ENCODE results near the gene SDK1. TPM values are rescaled to one million over a fixed set of nuclear protein-coding genes. Genes with fewer than 3 reads are reported as not detected.
"Not testable (repeated sequence)": the region's sequence is repeated elsewhere in the genome, so short reads cannot be mapped to it uniquely, and the experiment has no call there.

The SDK1 gene
- total and polyA plus RNA-seq, 2 experiments from 2014 or later = 4.1 to 16.5 TPM

DNA sequence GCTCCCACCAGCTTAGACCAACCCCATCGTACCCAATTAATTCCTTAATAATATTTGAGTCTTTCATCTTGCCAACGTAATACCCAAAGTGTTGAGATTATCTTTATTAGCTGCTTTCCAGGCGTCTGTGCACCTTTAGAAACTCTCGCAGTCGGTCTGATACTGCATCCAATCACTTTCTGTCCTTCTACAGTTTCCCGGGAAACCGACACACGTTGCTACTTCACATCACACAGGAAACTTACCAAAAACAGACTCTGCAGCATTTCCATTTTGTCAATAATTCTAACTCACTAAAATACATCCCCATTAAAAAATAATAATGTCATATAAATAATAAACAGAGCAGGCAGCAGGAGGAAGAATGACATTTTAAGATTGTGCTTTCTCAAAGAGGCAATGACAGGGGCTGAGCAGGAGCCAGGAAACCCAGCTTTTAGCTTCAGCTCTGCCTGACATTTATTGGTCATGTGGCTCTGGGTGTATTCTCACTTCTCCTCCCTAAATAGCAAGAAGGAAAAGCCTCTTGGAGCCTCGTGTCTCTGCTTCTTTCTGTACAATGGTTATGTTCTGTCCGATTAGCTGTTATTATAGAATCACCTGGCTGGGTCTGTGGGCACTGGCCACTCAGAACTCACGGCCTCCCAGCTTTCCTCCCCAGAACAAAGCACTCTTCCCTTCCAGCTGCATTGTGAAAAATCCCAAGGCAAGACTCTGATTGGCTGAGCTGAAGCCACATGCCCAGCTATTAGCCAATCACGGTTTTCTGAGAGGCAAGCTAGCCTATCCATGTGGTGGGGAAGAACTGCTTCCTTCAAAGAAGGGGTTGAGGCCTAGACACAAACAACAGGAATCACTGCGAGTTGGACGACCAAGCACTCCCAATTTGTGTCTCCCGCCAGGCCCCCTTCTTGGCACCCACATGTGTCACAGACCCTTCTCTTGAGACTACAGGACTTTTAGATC, 956.4 kb downstream of the SDK1 start:
- H3K4me1 ChIP-seq (ENCODE audit: low read depth) = no peaks in the 10 kb centered on the region
- no peaks in the 10 kb centered on the region for H3K9me3 ChIP-seq (ENCODE audit: low read depth)
- TF ChIP-seq CTCF (IDR thresholded peaks at IDR 0.05; ENCODE audit: low read depth, low read length) = no peak
- H3K27me3 ChIP-seq = no peaks in the 10 kb centered on the region
- no peak for DNase-seq (ENCODE audit: low read depth in 1 of 2, low spot score in 1 of 2)
- H3K36me3 ChIP-seq = no peaks in the 10 kb centered on the region
- no peak overlapping the region for H3K4me3 ChIP-seq
- H3K27ac ChIP-seq = no peak overlapping the region

DNA sequence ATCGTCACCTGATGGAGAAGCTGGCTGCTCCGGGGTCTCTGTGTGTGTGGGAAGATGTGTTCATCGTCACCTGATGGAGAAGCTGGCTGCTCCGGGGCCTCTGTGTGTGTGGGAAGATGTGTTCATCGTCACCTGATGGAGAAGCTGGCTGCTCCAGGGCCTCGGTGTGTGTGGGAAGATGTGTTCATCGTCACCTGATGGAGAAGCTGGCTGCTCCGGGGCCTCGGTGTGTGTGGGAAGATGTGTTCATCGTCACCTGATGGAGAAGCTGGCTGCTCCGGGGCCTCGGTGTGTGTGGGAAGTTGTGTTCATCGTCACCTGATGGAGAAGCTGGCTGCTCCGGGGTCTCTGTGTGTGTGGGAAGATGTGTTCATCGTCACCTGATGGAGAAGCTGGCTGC, 959.1 kb downstream of the SDK1 start:
- DNase-seq (ENCODE audit: low read depth in 1 of 2, low spot score in 1 of 2); H3K27ac ChIP-seq; H3K9me3 ChIP-seq (ENCODE audit: low read depth); H3K4me3 ChIP-seq; H3K4me1 ChIP-seq (ENCODE audit: low read depth); H3K27me3 ChIP-seq; H3K36me3 ChIP-seq: not testable (repeated sequence)

GRCh38 chr7:4260867-4261600, 960.0 kb downstream of the SDK1 start:
- Histone ChIP-seq H3K4me1 (ENCODE audit: low read depth) (no peaks in the 10 kb centered on the region), H3K27me3 (no peaks in the 10 kb centered on the region), H3K4me3 (no peak overlapping the region), H3K36me3 (no peaks in the 10 kb centered on the region), H3K27ac (no peak overlapping the region), H3K9me3 (ENCODE audit: low read depth) (no peaks in the 10 kb centered on the region)
- no peak for DNase-seq (ENCODE audit: low read depth in 1 of 2, low spot score in 1 of 2)
- TF ChIP-seq CTCF (IDR thresholded peaks at IDR 0.05; ENCODE audit: low read depth, low read length) = no peak

DNA sequence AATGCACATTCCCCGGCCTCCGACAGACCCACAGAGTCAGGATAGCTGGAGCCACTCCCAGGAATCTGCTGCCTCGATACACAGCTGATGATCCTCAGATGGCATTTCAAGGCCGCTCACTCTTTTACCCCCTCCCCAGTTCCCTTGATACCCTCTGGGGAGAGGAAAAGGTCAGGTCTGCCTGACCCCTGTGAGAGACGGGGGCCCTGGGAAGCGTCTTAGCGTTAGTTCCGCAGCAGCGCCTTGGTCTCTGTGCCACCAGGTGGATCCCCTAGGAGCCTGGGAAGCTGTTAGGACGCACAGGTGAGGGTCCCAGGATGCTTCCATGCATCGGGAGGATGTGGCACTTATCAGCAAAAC, 960.5 kb downstream of the SDK1 start:
- H3K27me3 ChIP-seq = no peaks in the 10 kb centered on the region
- no peaks in the 10 kb centered on the region for H3K4me1 ChIP-seq (ENCODE audit: low read depth)
- no peaks in the 10 kb centered on the region for H3K36me3 ChIP-seq
- no peak overlapping the region for H3K27ac ChIP-seq
- TF ChIP-seq CTCF (IDR thresholded peaks at IDR 0.05; ENCODE audit: low read depth, low read length) = no peak
- H3K9me3 ChIP-seq (ENCODE audit: low read depth) = no peaks in the 10 kb centered on the region
- no peak for DNase-seq (ENCODE audit: low read depth in 1 of 2, low spot score in 1 of 2)
- H3K4me3 ChIP-seq = no peak overlapping the region

- H3K9me3 ChIP-seq (ENCODE audit: low read depth); H3K4me3 ChIP-seq; H3K27me3 ChIP-seq; DNase-seq (ENCODE audit: low read depth in 1 of 2, low spot score in 1 of 2); H3K36me3 ChIP-seq; H3K27ac ChIP-seq; H3K4me1 ChIP-seq (ENCODE audit: low read depth): not testable (repeated sequence)
Measured at GRCh38 chr7:4264206-4264605, 963.2 kb downstream of the SDK1 start.

DNA sequence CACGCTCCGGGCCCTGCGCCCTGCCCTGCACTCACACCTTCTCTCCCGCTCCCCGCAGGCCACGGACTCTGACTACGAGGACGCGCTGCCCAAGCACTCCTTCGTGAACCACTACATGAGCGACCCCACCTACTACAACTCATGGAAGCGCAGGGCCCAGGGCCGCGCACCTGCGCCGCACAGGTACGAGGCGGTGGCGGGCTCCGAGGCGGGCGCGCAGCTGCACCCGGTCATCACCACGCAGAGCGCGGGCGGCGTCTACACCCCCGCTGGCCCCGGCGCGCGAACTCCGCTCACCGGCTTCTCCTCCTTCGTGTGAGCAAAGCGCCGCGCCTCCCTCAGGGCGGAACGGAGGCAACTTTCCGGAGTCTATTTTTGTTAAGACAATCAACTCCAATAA, 964.0 kb downstream of the SDK1 start:
- TF ChIP-seq CTCF (IDR thresholded peaks at IDR 0.05; ENCODE audit: low read depth, low read length) = no peak
- Histone ChIP-seq H3K4me1 (ENCODE audit: low read depth) (no peaks in the 10 kb centered on the region), H3K27me3 (no peaks in the 10 kb centered on the region), H3K27ac (no peak overlapping the region), H3K36me3 (no peaks in the 10 kb centered on the region), H3K9me3 (ENCODE audit: low read depth) (no peaks in the 10 kb centered on the region), H3K4me3 (no peak overlapping the region)
- DNase-seq (ENCODE audit: low read depth in 1 of 2, low spot score in 1 of 2) = no peak
